HEK293 (cell line): ENCODE results near the gene GUCA1C.

ENCODE experiments used
- CTCF ChIA-PET: fragments of 350-600 bp; formaldehyde crosslinking; extraction: SDS; loops from one replicate; lab custom pipeline; 2021; ENCODE audit warnings: antibody characterized with exemption; lab: Yijun Ruan, JAX
- POLR2A ChIA-PET: fragments of 300-600 bp; formaldehyde crosslinking; extraction: SDS; loops from one replicate; lab custom pipeline; 2020; ENCODE audit warnings: antibody characterized with exemption, inconsistent platforms; lab: Yijun Ruan, JAX
- H3K27ac ChIP-seq: fragments of 200-500 bp; sonication (Bioruptor generic); 2 replicates; pipeline ENCODE4 v1.5.1; 2014; ENCODE audit warnings: low read depth, low read length, control low read depth, inconsistent platforms; ENCODE audit errors: extremely low read depth
- H3K36me3 ChIP-seq, 2 experiments: fragments of 200-500 bp in 1 of 2; sonication (Bioruptor generic) in 1 of 2; 1 replicate in 1 of 2; 2 replicates in 1 of 2; pipeline ENCODE4 v1.5.1; 2014 to 2017; ENCODE audit warnings: inconsistent platforms in 2 of 2, low read length in 2 of 2; ENCODE audit not compliant: control insufficient read depth in 2 of 2, insufficient read depth in 1 of 2
- H3K4me1 ChIP-seq: fragments of 200-500 bp; sonication (Bioruptor generic); 2 replicates; pipeline ENCODE4 v1.5.1; 2014; ENCODE audit warnings: mild to moderate bottlenecking, low read length, inconsistent platforms; ENCODE audit not compliant: control insufficient read depth, insufficient read depth
- H3K4me3 ChIP-seq: 2 replicates; pipeline ENCODE4 v1.5.1; 2011; ENCODE audit warnings: low read depth, mild to moderate bottlenecking, control low read depth, low read length, moderate library complexity
- H3K9me3 ChIP-seq: fragments of 200-500 bp; sonication (Bioruptor generic); 2 replicates; pipeline ENCODE4 v1.5.1; 2014; ENCODE audit warnings: low read depth, low read length, inconsistent platforms; ENCODE audit not compliant: control insufficient read depth, insufficient read depth
- IKZF3 ChIP-seq: fragments of 450-650 bp; IDR thresholded peaks from 2 replicates; pipeline ENCODE4 v1.5.0; 2018; ENCODE audit warnings: missing biosample characterization, mild to moderate bottlenecking, missing genetic modification characterization, moderate library complexity
- KLF1 ChIP-seq: fragments of 450-650 bp; formaldehyde crosslinking; IDR thresholded peaks from 2 replicates; pipeline ENCODE4 v1.5.1; 2016; ENCODE audit warnings: missing biosample characterization, missing genetic modification characterization
- PRDM1 ChIP-seq: fragments of 450-650 bp; formaldehyde crosslinking; IDR thresholded peaks from 2 replicates; pipeline ENCODE4; 2016; ENCODE audit warnings: missing biosample characterization, missing genetic modification characterization
- TRIM28 ChIP-seq: IDR thresholded peaks from 2 replicates; pipeline ENCODE4 v1.6.1; 2011; ENCODE audit warnings: low read length, control low read depth, borderline replicate concordance
- YY1 ChIP-seq: fragments of 450-650 bp; formaldehyde crosslinking; IDR thresholded peaks from 2 replicates; pipeline ENCODE4 v1.5.1; 2018; ENCODE audit warnings: missing biosample characterization, missing genetic modification characterization
- ZNF10 ChIP-seq: fragments of 450-650 bp; formaldehyde crosslinking; IDR thresholded peaks from 2 replicates; pipeline ENCODE4 v1.5.1; 2017; ENCODE audit warnings: missing biosample characterization, missing genetic modification characterization
- ZNF133 ChIP-seq: fragments of 450-650 bp; formaldehyde crosslinking; IDR thresholded peaks from 2 replicates; pipeline ENCODE4 v1.5.1; 2016; ENCODE audit warnings: missing biosample characterization, missing genetic modification characterization
- ZNF174 ChIP-seq: fragments of 450-650 bp; formaldehyde crosslinking; IDR thresholded peaks from 2 replicates; pipeline ENCODE4 v1.5.0; 2017; ENCODE audit warnings: missing biosample characterization, mild to moderate bottlenecking, missing genetic modification characterization
- ZNF23 ChIP-seq: fragments of 450-650 bp; formaldehyde crosslinking; IDR thresholded peaks from 2 replicates; pipeline ENCODE4 v1.5.1; 2016; ENCODE audit warnings: missing biosample characterization, missing genetic modification characterization, borderline replicate concordance
- ZNF391 ChIP-seq: fragments of 450-650 bp; formaldehyde crosslinking; IDR thresholded peaks from 2 replicates; pipeline ENCODE4 v1.5.1; 2016; ENCODE audit warnings: low read depth, missing biosample characterization, missing genetic modification characterization, borderline replicate concordance
- ZNF510 ChIP-seq: fragments of 450-650 bp; formaldehyde crosslinking; IDR thresholded peaks from 2 replicates; pipeline ENCODE4 v1.5.1; 2018; ENCODE audit warnings: mild to moderate bottlenecking, missing genetic modification characterization, missing biosample characterization; ENCODE audit not compliant: insufficient replicate concordance
- ZNF561 ChIP-seq: fragments of 450-650 bp; IDR thresholded peaks from 2 replicates; pipeline ENCODE4 v1.5.1; 2018; ENCODE audit warnings: missing biosample characterization, missing genetic modification characterization, borderline replicate concordance
- ZNF596 ChIP-seq: fragments of 450-650 bp; IDR thresholded peaks from 2 replicates; pipeline ENCODE4 v1.5.0; 2018; ENCODE audit warnings: missing biosample characterization, mild to moderate bottlenecking, missing genetic modification characterization, moderate library complexity
- ZNF629 ChIP-seq: fragments of 450-650 bp; formaldehyde crosslinking; IDR thresholded peaks from 2 replicates; pipeline ENCODE4 v1.5.1; 2017; ENCODE audit warnings: missing biosample characterization, missing genetic modification characterization
- ZNF664 ChIP-seq: fragments of 450-650 bp; formaldehyde crosslinking; IDR thresholded peaks from 2 replicates; pipeline ENCODE4 v1.5.1; 2016; ENCODE audit warnings: missing biosample characterization, missing genetic modification characterization
- ZNF677 ChIP-seq: fragments of 450-650 bp; IDR thresholded peaks from 2 replicates; pipeline ENCODE4 v1.5.0; 2018; ENCODE audit warnings: missing biosample characterization, mild to moderate bottlenecking, missing genetic modification characterization, moderate library complexity
- ZNF747 ChIP-seq: fragments of 450-650 bp; formaldehyde crosslinking; IDR thresholded peaks from 2 replicates; pipeline ENCODE4 v1.5.1; 2016; ENCODE audit warnings: missing biosample characterization, missing genetic modification characterization
- TF ChIP-seq, protein P1 (sequence below): fragments of 450-650 bp; formaldehyde crosslinking; IDR thresholded peaks from 2 replicates; pipeline ENCODE4 v1.5.1; 2016; ENCODE audit warnings: missing biosample characterization, missing genetic modification characterization
- TF ChIP-seq, protein P2 (sequence below): fragments of 450-650 bp; formaldehyde crosslinking; IDR thresholded peaks from 2 replicates; pipeline ENCODE4 v1.5.1; 2016; ENCODE audit warnings: missing biosample characterization, missing genetic modification characterization
- TF ChIP-seq, protein P3 (sequence below): fragments of 450-650 bp; formaldehyde crosslinking; IDR thresholded peaks from 2 replicates; pipeline ENCODE4 v1.5.1; 2017; ENCODE audit warnings: missing biosample characterization, missing genetic modification characterization
- TF ChIP-seq, protein P4 (sequence below): fragments of 450-650 bp; formaldehyde crosslinking; optimal IDR thresholded peaks from 2 replicates; pipeline ENCODE3; 2016; ENCODE audit warnings: missing biosample characterization, mild to moderate bottlenecking, missing genetic modification characterization
- TF ChIP-seq, protein P5 (sequence below): fragments of 450-650 bp; formaldehyde crosslinking; IDR thresholded peaks from 2 replicates; pipeline ENCODE4 v1.5.1; 2016; ENCODE audit warnings: missing biosample characterization, missing genetic modification characterization

The GUCA1C gene

DNA sequence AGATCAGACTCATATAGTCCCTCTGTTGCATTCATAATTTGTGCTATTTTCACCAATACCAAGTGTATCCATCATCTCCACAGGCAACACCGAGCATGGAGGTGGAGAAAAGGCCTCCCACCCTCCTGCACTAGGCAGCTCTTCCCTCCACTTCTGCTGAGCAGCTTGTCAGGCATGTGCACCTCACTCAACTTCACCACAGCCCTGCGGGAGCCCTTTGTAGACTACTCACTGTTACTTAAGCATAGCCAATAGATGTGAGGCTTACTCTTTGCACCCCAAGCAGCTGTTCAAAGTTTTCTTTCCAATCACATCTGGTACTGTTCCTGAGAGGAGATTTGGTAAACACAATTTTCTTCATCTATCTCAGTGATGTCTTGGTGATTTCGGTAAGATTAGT is 16.9 kb upstream of the GUCA1C start (continued):
- TF ChIP-seq, protein P1, sequence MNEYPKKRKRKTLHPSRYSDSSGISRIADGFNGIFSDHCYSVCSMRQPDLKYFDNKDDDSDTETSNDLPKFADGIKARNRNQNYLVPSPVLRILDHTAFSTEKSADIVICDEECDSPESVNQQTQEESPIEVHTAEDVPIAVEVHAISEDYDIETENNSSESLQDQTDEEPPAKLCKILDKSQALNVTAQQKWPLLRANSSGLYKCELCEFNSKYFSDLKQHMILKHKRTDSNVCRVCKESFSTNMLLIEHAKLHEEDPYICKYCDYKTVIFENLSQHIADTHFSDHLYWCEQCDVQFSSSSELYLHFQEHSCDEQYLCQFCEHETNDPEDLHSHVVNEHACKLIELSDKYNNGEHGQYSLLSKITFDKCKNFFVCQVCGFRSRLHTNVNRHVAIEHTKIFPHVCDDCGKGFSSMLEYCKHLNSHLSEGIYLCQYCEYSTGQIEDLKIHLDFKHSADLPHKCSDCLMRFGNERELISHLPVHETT (tag by site-specific recombination), result no peak
- TF ChIP-seq ZNF677 (tag by site-specific recombination), result no peak

DNA sequence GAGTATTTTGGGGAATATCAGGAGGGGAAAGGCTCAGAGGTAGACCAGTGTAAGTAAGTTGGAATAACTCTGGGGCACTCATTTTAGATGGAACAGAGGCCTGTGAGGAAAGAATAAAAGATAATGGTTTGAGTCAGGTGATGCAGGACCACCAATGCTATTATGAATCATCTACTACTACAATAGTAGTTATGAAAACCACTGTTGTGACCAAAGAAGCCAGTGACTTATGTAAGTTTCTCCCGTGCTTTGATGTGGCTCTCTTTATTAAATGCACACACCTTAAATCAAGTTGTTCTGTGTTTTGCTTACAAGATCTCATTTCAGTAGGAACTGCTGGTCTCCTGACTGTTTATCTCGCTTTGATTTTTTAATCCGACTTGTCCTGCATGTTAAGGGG is 13.1 kb upstream of the GUCA1C start:
- H3K4me3 ChIP-seq, result no peak overlapping the region
- H3K4me1 ChIP-seq, result no peaks in the 10 kb centered on the region
- CTCF ChIA-PET, result no interaction called here
- POLR2A ChIA-PET, result no interaction called here
- TF ChIP-seq ZNF23 (tag by site-specific recombination), result no peak
- no peak for TF ChIP-seq ZNF510 (tag by site-specific recombination)
- no peak for TF ChIP-seq PRDM1
- TF ChIP-seq, protein P2, sequence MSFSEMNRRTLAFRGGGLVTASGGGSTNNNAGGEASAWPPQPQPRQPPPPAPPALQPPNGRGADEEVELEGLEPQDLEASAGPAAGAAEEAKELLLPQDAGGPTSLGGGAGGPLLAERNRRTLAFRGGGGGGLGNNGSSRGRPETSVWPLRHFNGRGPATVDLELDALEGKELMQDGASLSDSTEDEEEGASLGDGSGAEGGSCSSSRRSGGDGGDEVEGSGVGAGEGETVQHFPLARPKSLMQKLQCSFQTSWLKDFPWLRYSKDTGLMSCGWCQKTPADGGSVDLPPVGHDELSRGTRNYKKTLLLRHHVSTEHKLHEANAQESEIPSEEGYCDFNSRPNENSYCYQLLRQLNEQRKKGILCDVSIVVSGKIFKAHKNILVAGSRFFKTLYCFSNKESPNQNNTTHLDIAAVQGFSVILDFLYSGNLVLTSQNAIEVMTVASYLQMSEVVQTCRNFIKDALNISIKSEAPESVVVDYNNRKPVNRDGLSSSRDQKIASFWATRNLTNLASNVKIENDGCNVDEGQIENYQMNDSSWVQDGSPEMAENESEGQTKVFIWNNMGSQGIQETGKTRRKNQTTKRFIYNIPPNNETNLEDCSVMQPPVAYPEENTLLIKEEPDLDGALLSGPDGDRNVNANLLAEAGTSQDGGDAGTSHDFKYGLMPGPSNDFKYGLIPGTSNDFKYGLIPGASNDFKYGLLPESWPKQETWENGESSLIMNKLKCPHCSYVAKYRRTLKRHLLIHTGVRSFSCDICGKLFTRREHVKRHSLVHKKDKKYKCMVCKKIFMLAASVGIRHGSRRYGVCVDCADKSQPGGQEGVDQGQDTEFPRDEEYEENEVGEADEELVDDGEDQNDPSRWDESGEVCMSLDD (tag by site-specific recombination), result no peak
- TF ChIP-seq, protein P3, sequence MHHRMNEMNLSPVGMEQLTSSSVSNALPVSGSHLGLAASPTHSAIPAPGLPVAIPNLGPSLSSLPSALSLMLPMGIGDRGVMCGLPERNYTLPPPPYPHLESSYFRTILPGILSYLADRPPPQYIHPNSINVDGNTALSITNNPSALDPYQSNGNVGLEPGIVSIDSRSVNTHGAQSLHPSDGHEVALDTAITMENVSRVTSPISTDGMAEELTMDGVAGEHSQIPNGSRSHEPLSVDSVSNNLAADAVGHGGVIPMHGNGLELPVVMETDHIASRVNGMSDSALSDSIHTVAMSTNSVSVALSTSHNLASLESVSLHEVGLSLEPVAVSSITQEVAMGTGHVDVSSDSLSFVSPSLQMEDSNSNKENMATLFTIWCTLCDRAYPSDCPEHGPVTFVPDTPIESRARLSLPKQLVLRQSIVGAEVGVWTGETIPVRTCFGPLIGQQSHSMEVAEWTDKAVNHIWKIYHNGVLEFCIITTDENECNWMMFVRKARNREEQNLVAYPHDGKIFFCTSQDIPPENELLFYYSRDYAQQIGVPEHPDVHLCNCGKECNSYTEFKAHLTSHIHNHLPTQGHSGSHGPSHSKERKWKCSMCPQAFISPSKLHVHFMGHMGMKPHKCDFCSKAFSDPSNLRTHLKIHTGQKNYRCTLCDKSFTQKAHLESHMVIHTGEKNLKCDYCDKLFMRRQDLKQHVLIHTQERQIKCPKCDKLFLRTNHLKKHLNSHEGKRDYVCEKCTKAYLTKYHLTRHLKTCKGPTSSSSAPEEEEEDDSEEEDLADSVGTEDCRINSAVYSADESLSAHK (tag by site-specific recombination), result no peak
- no peak for TF ChIP-seq ZNF596 (tag by site-specific recombination)
- TF ChIP-seq YY1, result no peak
- TF ChIP-seq ZNF10 (tag by site-specific recombination), result no peak
- TF ChIP-seq ZNF561 (tag by site-specific recombination), result no peak
- TF ChIP-seq KLF1 (tag by site-specific recombination), result no peak
- no peaks in the 10 kb centered on the region for H3K9me3 ChIP-seq
- H3K27ac ChIP-seq, result no peak overlapping the region
- no peaks in the 10 kb centered on the region for H3K36me3 ChIP-seq

DNA sequence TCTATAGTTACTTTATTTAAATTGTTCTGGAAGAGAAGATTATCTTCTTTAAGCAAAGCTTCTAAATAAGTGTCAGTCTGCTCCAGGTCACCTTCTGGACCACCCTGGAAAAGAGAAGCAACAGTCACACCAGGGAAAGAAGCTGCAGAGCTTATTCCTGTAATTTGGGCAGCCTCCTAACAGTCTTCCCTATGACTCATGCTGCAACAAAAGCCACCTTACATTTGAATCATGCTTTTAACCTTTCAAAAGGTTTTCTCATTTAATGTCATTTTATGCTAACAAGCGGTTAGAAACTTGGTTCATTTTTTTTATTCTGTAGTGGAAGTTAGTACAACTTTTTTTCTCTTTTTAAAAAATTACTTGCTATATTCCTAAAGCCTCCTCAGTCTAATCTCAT is 5.3 kb upstream of the GUCA1C start:
- ChIA-PET POLR2A (no interaction called here), CTCF (no interaction called here)
- TF ChIP-seq ZNF664 (tag by site-specific recombination) (no peak), ZNF629 (tag by site-specific recombination) (no peak), TRIM28 (no peak), ZNF391 (no peak), ZNF747 (tag by site-specific recombination) (no peak), ZNF133 (tag by site-specific recombination) (no peak), IKZF3 (tag by site-specific recombination) (no peak), ZNF174 (tag by site-specific recombination) (no peak)
- TF ChIP-seq, protein P4, sequence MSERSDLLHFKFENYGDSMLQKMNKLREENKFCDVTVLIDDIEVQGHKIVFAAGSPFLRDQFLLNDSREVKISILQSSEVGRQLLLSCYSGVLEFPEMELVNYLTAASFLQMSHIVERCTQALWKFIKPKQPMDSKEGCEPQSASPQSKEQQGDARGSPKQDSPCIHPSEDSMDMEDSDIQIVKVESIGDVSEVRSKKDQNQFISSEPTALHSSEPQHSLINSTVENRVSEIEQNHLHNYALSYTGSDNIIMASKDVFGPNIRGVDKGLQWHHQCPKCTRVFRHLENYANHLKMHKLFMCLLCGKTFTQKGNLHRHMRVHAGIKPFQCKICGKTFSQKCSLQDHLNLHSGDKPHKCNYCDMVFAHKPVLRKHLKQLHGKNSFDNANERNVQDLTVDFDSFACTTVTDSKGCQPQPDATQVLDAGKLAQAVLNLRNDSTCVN, result no peak
- TF ChIP-seq, protein P5, sequence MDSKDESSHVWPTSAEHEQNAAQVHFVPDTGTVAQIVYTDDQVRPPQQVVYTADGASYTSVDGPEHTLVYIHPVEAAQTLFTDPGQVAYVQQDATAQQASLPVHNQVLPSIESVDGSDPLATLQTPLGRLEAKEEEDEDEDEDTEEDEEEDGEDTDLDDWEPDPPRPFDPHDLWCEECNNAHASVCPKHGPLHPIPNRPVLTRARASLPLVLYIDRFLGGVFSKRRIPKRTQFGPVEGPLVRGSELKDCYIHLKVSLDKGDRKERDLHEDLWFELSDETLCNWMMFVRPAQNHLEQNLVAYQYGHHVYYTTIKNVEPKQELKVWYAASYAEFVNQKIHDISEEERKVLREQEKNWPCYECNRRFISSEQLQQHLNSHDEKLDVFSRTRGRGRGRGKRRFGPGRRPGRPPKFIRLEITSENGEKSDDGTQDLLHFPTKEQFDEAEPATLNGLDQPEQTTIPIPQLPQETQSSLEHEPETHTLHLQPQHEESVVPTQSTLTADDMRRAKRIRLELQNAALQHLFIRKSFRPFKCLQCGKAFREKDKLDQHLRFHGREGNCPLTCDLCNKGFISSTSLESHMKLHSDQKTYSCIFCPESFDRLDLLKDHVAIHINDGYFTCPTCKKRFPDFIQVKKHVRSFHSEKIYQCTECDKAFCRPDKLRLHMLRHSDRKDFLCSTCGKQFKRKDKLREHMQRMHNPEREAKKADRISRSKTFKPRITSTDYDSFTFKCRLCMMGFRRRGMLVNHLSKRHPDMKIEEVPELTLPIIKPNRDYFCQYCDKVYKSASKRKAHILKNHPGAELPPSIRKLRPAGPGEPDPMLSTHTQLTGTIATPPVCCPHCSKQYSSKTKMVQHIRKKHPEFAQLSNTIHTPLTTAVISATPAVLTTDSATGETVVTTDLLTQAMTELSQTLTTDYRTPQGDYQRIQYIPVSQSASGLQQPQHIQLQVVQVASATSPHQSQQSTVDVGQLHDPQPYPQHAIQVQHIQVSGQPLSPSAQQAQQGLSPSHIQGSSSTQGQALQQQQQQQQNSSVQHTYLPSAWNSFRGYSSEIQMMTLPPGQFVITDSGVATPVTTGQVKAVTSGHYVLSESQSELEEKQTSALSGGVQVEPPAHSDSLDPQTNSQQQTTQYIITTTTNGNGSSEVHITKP (tag by site-specific recombination), result no peak

More for the DNA sequence above, 5.3 kb upstream of the GUCA1C start:
- Histone ChIP-seq H3K27ac (no peak overlapping the region), H3K4me1 (no peaks in the 10 kb centered on the region), H3K36me3 (no peaks in the 10 kb centered on the region), H3K9me3 (no peaks in the 10 kb centered on the region), H3K4me3 (no peak overlapping the region)
